AML-193 (cell line): ENCODE measurements around the gene C1orf21.

Source experiments
- DNase-seq, 2 experiments: peaks; one replicate each; lab custom pipeline; 2025; lab: John Stamatoyannopoulos, UW

C1orf21 gene

DNA sequence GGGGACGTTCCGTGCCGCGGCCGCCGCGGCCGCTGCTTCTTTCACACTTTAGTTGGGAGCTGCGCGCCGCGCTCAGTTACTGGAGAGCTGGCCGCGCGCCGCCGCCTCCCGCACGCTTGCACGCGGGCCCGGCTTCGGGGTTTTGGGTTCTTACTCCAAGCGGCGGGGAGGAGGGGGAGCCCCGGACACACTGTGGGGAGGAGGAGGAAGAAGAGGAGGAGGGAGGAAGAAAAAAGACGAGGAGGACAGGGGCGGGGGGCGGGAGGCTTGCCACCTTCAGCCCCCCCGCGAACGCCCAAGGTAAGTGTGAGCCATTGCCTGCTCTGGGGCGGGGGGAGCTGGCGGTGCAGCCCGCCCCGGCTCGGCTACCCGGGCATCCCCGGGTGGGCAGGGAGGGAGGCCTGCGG is 243 bp downstream of the C1orf21 start:
- no peak for DNase-seq

DNA sequence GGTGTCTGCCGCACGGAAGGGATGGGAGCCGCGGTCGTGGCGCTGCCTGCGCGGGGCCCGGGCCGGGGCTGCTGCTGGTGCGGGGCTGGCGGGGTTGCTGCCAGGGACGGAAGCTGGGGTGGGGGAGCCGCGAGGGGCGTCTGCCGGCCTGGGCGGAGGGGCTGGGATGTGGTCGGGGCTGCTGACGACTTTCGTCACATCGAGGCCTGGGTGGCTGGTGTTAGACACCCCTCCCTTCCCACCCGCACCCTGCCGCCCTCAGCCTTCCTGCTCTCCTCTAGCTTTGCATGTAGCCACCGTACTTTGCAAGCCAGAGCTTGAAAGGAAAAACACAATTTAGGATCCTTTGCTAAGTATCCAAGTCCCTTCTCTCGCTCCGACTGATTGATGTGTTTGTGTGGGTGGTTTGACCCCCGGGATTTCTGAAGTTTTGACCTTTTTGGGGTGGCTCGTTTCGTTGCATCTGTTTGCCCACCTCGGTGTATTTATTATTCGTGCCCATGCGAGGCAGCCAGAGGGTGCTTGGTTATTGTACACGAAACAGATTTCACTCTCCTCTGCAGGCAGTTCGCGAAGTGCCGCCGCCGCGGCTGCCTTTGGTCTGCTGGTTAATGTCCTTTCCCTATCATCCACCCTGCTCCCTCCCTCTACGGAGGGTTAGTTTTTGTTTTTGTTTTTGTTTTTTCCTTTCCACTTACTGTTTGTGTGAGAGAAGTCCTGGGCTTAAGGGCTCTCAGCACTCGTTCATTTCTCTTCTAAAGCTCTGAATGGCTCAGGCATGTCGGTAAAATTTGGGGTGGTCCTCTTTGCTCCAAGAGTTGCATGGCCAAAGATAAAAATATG is 868 bp downstream of the C1orf21 start:
- DNase-seq: peak in 1 of 2 experiments; percentile 33

DNA sequence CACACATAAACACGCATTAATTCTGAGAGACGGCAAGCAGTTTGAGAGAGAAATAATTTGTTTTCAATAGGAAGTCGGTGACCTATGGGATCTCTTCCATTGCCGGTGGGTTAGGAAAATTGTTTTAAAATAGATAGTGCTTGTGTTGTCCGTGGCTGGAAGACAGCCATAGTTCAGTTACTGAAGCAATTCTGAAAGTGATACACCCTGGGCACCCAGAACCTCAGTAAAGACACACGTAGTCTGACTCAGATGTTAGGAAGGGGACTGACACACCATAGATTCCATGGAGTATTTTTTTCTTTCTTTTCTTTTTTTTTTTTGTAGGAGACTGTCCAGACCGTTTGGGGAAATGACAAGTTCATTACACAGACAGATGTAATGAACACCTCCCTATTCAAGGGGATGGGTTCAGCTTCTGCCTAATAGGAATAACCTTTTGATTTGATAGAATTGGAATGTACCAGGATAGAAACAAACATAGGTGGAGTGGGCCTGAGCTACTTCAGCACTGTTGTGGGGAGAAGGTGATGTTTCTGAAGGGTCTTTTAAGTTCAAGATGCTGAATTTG is 1.6 kb downstream of the C1orf21 start:
- no peak for DNase-seq

DNA sequence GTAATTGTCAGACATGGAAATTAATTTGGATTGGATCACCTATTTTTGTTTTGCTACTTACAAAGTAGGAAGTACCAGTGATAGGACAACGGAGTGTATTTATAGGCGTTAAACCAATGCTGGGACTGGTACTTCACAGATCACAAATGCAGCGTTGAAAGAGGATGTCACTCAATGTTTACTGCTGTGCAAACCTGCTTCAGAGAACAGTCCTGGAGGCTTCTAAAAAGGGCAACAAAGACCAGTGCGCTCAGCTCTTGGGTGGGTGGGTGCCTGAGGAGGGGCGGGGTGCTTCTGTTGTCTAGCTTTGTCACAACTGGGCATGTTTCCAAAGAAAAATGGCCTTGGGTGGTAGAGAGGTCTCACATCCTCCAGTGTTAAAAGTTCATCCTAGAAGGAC is 2.1 kb downstream of the C1orf21 start:
- peak; percentile 40 to 53 for DNase-seq

DNA sequence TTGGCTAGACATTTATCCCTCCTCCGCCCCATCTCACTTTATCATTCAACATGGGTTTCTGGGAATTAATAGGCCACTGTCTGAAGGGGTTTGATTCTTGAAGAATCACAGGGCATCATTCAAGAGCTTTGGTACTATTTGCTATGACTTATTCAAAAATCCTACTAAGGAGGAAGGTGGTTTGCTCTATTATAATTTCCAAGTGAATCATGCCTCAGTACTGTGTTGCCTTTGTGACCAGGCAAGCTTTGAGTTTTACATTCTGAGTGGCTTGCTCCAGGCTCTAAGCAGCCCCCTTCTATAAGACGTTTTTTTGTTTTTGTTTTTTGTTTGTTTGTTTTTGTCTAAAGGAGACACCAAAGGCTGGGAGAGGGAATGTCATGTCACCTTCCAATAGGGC is 2.6 kb downstream of the C1orf21 start:
- DNase-seq: no peak

DNA sequence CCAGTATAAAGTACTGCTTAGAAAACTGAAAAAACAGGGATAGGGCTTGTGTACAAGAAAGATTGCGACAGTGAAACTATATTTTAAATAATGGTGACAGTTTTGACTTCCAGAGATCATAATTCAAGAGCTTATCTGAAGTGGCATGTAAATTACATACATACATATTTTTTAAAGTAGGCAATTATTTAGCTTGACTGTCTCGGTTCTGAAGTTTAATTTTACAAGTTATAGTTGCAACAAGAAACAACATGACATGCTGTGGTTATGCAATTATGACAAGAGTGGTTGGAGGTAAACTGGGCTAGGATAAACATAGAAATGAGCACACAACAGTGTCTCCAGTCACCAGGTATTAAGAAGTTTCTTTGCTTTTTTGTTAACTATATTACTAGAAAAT is 4.1 kb downstream of the C1orf21 start:
- no peak for DNase-seq

DNA sequence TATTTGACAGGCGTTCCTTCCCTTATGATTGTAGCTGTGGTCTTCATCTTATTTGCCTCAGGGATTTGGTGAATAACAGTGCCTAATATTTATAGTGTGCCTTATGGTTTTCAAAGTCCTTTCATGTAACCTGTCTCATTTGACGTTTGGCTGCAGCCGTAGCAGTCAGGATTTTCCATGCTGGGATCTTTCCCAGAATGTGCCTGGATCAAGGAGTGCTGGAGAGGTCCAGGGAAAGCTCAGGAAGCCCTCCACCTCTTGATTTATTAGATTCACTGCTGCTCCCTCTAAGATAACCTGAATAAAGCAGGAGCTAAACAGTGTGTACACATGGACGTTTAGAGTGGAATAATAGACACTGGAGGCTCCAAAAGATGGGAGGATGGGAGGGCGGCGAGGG is 5.2 kb downstream of the C1orf21 start:
- no peak for DNase-seq

DNA sequence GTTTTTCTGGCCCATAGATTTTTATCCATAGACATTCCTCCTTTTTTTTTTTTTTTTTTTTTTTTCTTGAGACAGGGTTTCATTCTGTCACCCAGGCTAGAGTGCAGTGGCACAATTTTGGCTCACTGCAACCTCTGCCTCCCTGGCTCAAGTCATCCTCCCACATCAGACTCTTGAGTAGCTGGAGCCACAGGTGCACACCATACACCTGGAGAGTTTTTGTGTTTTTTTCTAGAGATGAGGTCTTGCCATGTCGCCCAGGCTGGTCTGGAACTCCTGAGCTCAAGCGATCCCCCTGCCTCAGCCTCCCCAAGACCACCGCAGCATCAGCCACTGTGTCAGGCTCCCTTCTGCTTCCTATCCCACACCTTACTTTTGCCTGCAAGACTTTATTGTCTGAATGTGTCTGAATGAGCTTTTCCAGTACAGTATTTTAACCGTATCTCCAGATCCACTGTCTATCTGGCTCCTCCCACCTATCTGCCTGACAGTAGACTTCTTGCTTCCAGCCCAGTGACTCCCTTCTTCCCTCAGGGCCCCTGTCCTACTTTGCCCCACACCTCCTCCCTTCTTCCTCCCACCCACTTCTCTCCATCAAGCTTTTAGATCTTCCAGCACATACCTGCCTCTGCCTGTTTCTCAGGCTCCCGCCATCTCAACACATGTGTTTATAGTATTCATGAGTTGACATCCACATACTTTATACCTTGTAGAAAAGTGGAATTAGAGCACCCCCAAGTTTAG is 6.1 kb downstream of the C1orf21 start:
- DNase-seq: no peak

DNA sequence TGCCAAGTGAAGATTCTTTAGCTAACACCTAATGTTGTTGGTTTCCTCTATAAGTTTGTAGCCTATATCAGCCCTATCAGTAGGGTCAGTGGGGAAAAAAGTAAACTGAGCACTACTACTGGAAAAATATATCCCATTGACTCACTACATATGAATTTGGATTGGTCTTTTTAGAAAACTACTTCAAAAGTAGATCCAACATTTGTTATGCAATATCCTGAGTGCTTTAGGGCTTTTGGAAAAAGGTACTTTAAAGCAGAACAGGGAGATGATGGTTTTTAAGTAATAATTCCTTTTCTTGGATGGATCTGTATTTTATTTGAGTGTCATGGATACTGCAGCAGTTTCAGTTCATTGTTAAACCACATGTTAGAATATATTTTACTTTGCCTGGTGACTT is 7.1 kb downstream of the C1orf21 start:
- no peak for DNase-seq

DNA sequence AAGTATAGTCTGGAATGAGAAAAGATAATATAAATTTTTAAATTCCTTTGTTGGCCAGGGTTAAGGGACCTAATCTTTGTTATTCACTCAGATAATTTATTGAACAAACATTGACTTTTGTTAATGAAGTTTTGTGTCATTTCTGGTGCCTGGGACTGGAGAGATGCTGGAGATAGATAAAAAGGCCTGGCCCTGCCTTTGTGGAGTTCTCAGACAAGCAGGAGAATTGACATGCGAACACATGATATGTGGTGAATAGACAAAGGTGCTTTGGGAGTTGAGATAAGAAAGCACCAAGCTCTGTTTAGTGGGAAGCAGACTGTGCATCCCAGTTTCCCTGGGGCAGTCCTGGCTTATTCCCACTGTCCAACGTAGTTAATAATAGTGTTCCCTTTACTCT is 8.5 kb downstream of the C1orf21 start:
- no peak for DNase-seq

DNA sequence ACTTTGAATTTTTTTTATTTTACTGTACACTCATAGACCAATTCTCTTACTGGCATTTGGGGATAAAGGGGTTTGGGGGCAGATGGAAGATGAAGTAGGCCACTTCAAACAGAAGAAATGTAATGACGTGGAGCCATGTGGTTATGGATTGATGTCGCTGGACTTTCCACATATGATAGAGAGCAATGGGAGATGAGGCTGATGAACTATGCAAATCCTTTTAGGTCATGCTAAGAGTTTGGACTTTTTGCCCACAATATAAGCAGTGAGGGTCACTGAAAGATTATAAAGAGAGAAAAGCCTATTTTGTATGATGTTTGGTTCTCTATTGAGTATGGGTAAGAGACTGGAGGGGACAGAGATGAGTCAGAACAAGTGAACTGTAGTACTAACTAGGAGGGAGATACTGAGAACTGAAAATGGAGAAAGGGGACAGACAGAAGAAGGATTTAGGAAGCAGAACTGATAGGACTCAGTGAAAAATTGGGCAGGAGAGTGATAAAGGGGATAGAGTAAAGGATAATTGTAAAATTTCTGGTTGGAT is 9.2 kb downstream of the C1orf21 start:
- DNase-seq: no peak

DNA sequence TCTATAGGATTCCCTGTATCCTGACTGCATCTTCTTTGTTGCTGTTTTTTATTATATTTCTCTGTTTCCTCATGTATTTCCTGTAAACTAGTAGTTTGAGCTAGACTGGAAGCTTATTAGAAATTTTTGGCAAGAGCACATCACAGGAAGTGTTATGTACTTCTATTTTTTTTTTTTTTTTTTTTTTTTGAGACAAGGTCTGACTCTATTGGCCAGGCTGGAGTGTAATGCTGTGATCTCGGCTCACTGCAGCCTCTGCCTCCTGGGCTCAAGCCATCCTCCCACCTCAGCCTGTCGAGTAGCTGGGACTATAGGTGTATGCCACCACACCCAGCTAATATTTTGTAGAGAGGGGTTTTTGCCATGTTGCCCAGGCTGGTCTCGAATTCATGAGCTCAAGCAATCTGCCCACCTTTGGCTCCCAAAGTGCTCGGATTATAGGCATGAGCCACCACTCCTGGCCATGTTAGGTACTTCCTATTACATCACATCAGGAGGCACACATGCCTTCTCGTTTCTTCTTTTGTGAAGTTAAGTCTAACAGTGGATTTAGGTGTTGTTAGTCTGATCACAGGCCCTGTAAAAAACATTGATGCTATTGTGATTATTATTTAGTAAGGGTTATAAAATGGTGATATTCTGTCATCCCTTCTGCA is 12.5 kb downstream of the C1orf21 start:
- no peak for DNase-seq

DNA sequence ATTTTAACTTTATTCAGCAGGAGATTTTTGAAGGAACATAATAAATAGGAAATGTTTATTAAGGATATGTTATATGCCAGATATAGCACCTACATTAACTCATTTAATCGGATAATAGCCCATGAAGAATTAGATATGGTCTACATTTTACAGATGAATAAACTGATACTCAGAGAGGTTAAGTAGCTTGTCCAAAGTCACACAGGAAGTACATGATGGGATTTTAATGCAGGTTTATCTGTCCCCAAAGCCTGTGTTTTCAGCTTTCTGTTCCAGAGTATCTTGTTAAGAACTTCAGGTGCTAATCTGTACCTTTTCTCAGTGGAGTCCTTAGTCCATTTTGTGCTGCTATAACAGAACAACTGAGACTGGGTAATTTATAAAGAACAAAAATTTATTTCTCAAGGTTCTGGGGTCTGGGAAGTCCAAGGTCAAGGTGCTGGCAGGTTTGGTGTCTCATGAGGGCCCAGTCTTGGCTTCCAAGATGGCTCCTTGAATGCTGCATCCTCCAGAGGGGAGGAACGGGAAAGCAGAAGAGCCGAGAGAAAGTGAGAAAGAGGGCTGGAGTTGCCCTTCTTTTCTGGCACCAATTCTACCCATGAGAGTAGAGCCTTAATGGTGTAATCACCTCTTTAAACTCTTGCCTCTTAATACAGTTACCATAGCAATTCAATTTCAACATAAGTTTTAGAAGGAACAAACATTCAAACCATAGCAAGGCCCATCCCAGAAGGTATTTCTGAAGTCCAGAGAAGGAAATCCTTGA is 17.3 kb downstream of the C1orf21 start:
- DNase-seq: peak in 1 of 2 experiments; percentile 18

DNA sequence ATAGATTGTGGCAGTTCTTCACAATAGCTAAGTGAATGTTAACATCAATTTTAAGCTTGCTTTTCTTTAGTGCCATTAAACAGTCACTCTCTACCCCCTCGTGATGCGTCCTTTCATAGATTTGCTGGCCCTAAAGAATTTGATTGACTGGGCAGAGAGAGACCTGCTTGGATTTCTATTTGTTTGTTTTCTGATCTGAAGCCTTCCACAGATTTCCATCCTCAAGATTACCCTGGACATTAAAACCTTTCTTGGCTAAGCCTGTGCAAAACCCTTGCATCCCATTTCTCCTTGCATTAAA is 17.8 kb downstream of the C1orf21 start:
- no peak for DNase-seq

DNA sequence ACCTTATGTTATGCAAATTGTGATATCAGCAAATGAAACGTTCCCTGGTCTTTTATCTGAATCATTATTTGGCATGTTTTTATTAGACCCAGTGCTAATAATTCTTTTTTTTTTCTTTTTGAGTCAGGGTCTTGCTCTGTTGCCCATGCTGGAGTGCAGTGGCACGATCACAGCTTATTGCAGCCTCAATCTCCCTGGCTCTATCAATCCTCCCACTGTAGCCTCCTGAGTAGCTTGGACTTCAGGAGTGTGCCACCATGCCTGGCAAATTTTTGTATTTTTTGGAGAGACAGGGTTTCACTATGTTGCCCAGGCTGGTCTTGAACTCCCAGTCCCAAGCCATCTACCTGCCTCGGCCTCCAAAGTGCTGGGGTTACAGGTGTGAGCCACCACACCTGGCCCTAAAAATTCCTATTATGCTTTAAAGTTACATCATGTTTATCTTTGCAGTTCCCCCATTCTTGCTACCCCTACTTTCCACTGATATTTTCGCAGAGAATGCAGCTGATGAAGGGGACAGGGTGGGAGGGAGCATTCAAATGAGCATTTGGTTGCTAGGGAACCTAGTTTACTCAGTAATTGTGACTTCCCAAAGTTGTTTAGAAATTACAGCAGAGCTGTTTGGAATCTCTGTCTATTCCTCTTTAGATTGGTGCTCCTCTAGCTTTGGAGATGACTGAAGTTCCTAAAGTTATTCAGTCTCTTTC is 18.4 kb downstream of the C1orf21 start:
- DNase-seq: no peak

DNA sequence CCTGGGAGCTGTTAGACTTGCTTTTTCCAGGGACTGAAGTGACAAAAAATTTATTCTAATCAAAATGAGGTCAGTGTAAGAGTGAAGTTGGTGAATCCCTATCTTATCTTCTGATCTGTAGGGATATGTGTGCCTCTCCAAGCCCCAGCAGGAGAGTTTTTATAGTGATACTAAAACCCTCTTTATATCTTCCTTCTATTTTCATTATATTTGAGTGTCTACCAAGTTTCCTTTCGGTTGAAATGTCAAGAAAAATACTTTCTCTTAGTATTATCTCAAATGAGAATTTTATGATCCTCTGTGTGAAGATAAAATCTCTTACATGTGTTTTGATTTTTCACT is 18.9 kb downstream of the C1orf21 start:
- no peak for DNase-seq

DNA sequence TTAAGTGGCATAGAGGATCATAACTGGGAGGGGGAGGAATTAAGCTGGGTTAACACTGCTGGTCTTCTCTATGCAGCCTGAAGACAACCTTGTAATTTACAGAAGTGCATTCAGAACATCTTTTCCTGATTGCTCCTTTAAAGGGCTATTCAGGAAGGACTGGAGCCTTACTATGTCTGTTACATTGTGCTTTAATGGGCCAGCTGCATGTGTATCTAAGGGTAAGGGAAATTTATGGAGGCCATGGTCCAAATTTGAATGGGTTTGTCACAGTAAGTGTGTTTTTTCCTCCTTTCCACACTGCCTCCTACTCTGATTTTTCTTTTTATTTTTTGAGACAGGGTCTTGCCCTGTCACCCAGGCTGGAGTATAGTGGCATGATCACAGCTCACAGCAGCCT is 19.6 kb downstream of the C1orf21 start:
- DNase-seq: no peak

DNA sequence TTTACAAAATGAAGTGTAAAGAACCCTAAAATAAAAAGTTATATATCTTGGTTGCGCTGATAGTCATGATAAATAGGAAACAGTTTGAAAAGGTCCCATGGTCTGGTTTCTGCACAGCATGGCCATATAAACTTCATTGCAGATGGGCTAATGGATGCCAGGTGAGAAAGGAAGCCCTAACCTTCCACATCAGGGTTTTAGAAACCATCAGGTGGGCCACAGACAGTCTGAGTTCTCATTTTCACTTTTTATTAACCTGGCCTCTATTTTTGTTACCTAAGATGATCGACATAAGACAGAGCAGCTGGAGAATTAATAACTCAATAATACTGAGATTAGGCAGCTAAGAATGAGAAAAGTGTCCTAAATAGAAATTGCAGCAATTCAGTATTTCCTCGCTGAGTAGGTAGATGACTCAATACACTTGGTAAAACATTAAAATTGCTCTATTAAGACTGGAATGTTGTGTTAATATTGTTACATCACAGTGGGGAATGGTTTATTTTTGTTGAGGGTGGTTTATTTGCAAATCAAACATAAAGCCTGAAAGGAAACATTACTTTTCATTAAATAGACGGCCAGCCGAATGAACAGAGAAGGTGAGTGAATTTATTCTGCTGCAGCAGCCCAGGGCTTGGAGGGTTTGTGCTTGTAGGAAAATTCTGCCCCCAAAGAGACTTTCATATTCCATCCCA is 21.1 kb downstream of the C1orf21 start:
- no peak for DNase-seq

DNA sequence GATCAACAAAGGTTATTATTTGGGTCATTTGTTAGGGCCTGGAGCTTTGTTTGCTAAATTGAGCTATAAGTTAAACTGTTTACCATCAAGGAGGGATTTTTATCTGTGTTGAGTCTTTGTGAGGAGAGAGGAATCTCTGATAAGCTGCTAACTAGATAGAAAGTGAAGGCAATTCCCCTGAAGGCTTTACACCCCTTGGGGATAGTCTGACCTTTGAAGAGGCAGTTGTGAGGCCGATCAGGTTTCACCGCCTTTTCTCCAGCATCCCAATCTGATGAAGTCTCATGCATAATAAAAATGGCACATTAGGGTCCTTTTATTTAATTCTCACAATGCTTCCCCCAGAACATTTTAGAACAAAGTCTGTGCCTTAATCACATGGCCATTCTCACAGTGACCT is 21.8 kb downstream of the C1orf21 start:
- DNase-seq: no peak

DNA sequence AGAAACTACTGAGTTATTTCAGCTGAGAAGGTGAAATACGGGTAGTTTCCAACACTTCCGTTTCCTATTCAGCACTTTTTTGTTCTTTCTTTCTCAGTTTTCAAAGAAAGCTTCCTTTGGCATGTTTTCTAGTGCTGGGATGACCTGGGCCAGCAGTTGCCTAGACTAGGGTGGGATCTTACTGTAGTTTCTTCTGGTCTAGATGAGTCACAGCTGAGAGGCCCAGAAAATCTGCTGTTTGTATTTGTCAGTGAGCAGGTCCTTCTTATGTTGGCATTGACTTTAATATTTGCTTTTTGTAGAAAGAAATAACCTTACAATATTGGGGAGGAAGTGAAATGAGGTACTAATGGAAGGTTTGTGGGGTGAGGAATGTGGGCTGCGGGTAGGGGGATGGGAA is 22.2 kb downstream of the C1orf21 start:
- no peak for DNase-seq

DNA sequence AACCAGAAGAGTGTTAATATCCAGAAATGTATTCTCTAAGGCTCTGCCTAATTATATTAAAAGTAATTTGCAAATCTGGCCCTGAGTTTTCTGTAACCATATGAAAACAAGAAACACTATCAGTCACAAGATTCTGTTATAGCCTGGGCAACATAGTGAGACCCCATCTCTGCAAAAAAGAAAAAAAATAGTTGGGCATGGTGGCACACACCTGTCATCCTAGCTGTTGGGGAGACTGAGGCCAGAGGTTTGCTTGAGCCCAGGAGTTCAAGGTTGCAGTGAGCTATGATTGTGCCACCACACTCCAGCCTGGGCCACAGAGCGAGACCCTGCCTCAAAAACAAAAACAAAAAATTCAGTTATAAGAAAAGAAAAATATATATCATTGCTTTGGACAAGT is 25.6 kb downstream of the C1orf21 start:
- no peak for DNase-seq
